PFSK-1 (cell line): ENCODE data around the gene TNPO3.

ENCODE experiments used
- POLR2AphosphoS5 ChIP-seq: IDR thresholded peaks from 2 replicates; pipeline ENCODE4 v1.6.1; 2012; ENCODE audit warnings: low read depth, mild to moderate bottlenecking, control low read depth, low read length, moderate library complexity
- REST ChIP-seq, 2 experiments: IDR thresholded peaks; 2 replicates each; pipeline versions ENCODE4 v1.6.1 to v1.8.0; 2011 to 2012; ENCODE audit warnings: low read depth in 2 of 2, low read length in 2 of 2, control low read depth in 1 of 2, inconsistent platforms in 1 of 2, mild to moderate bottlenecking in 1 of 2, moderate library complexity in 1 of 2; ENCODE audit not compliant: insufficient read depth in 1 of 2
- SIN3A ChIP-seq: IDR thresholded peaks from 2 replicates; pipeline ENCODE4 v1.6.1; 2012; ENCODE audit warnings: mild to moderate bottlenecking, low read length, moderate library complexity, borderline replicate concordance; ENCODE audit not compliant: insufficient read depth
- TAF1 ChIP-seq: IDR thresholded peaks from 2 replicates; pipeline ENCODE4 v1.6.1; 2012; ENCODE audit warnings: low read length, control low read depth, borderline replicate concordance; ENCODE audit not compliant: insufficient read depth

GRCh38 chr7:129073738-129074137 is 18.8 kb upstream of the TNPO3 start:
- TF ChIP-seq REST (IDR thresholded peaks at IDR 0.05; ENCODE audit: insufficient read depth in 1 of 2, low read depth in 2 of 2, low read length in 2 of 2): no peak
- TF ChIP-seq SIN3A: no peak
- TF ChIP-seq TAF1: no peak
- TF ChIP-seq POLR2AphosphoS5: no peak
